Measurements from ENCODE around the gene CCR6. TPM values are rescaled to one million over a fixed set of nuclear protein-coding genes. Genes with fewer than 3 reads are reported as not detected.

The CCR6 gene
- total and polyA plus RNA-seq, 2 donors (not counting 1 experiment from before 2014, with no cell fraction given): not detected

DNA sequence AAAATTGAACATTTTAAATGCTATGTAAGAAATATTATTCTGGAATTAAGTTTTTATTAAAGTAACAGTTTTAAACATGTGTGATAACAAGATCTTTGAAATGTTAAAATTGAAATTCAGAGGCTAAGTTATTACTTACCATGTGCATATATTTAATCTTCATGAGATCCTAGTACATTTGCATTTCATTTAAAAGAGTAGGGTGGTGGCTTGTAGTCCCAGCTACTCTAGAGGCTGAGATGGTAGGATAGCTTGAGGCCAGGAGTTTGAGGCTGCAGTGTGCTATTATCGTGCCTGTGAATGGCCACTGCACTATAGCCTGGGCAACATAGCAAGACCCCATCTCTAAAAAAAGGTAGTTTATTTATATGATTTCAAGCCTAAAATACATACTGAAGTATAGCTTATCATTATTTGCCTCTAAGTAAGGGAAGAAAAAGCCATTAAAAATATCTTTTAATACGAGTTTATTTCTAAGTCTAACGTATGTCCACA, 3.0 kb downstream of the CCR6 start:
- Histone ChIP-seq H3K4me3 (replicated peaks in 1 of 4; ENCODE audit: control extremely low read depth in 1 of 4, insufficient read depth in 1 of 4, low read depth in 3 of 4, low read length in 4 of 4) (no peak overlapping the region), H3K36me3 (ENCODE audit: control insufficient read depth, insufficient read depth, low read length) (no peaks in the 10 kb centered on the region), H3K27ac (ENCODE audit: insufficient read depth, low read length) (no peak overlapping the region), H3K27me3 (ENCODE audit: control insufficient read depth, insufficient read depth, low read length) (no peaks in the 10 kb centered on the region), H2AFZ (ENCODE audit: low read length) (no peak overlapping the region), H3K9ac (ENCODE audit: insufficient read depth, low read length) (no peak overlapping the region), H3K9me3 (ENCODE audit: control insufficient read depth, insufficient read depth, low read depth, low read length) (no peaks in the 10 kb centered on the region), H4K20me1 (ENCODE audit: control insufficient read depth, extremely low read depth, insufficient read depth, low read length) (no peaks in the 10 kb centered on the region), H3K4me1 (ENCODE audit: control insufficient read depth, extremely low read depth, insufficient read depth, low read length) (no peaks in the 10 kb centered on the region), H3K79me2 (ENCODE audit: control insufficient read depth, insufficient read depth, low read length) (no peaks in the 10 kb centered on the region), H3K4me2 (ENCODE audit: extremely low read depth, insufficient read depth, low read length) (no peak overlapping the region)
- no peak for DNase-seq (ENCODE audit: low read depth in 2 of 2)
- no peak for TF ChIP-seq EZH2 (IDR thresholded peaks at IDR 0.05; ENCODE audit: low read length, missing control alignments)
- TF ChIP-seq, protein P1, sequence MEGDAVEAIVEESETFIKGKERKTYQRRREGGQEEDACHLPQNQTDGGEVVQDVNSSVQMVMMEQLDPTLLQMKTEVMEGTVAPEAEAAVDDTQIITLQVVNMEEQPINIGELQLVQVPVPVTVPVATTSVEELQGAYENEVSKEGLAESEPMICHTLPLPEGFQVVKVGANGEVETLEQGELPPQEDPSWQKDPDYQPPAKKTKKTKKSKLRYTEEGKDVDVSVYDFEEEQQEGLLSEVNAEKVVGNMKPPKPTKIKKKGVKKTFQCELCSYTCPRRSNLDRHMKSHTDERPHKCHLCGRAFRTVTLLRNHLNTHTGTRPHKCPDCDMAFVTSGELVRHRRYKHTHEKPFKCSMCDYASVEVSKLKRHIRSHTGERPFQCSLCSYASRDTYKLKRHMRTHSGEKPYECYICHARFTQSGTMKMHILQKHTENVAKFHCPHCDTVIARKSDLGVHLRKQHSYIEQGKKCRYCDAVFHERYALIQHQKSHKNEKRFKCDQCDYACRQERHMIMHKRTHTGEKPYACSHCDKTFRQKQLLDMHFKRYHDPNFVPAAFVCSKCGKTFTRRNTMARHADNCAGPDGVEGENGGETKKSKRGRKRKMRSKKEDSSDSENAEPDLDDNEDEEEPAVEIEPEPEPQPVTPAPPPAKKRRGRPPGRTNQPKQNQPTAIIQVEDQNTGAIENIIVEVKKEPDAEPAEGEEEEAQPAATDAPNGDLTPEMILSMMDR (conservative IDR thresholded peaks at IDR 0.05 in 1 of 2, IDR thresholded peaks at IDR 0.05 in 1 of 2; ENCODE audit: low read depth in 1 of 2, low read length in 2 of 2): no peak

DNA sequence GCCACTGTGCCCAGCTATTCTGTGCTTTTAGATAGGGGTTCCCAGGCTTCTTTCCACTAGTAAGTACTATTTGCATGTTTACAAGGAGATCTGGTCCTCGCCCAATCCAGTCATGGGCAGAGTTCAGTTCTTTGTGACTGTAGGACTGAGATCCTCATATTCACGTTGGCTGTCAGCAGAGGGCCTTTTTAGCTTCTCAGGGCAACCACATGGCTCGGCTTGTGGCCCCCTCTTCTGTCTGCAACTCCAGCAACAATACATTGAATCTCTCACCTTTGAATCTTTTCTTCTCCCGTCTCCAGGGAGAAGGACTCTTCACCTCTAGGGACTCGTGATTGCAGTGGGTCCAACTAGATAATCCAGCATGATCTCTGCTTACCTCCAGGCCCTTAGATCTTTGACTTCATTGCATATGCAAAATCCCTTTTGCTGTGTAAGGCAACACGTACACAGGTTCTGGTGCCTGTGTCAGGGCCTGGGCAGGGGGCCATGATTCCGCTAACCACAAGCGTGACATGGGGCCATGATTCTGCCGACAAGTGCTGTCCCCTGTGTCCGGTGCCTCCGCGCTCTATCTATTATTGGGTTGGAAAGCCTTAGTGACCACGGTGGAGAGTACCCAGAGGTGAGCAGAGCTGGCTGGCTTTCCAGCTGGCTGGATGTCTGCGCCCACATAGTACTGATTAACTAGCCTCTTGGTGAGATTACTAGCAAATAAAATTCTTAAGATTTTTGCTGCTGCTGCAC, 5.1 kb downstream of the CCR6 start:
- H2AFZ ChIP-seq (ENCODE audit: low read length): no peak overlapping the region
- H3K27me3 ChIP-seq (ENCODE audit: control insufficient read depth, insufficient read depth, low read length): no peaks in the 10 kb centered on the region
- no peak overlapping the region for H3K4me3 ChIP-seq (replicated peaks in 1 of 4; ENCODE audit: control extremely low read depth in 1 of 4, insufficient read depth in 1 of 4, low read depth in 3 of 4, low read length in 4 of 4)
- H3K9me3 ChIP-seq (ENCODE audit: control insufficient read depth, insufficient read depth, low read depth, low read length): no peaks in the 10 kb centered on the region
- H4K20me1 ChIP-seq (ENCODE audit: control insufficient read depth, extremely low read depth, insufficient read depth, low read length): no peaks in the 10 kb centered on the region
- H3K27ac ChIP-seq (ENCODE audit: insufficient read depth, low read length): no peak overlapping the region
- H3K36me3 ChIP-seq (ENCODE audit: control insufficient read depth, insufficient read depth, low read length): no peaks in the 10 kb centered on the region
- DNase-seq (ENCODE audit: low read depth in 2 of 2): no peak
- no peak overlapping the region for H3K9ac ChIP-seq (ENCODE audit: insufficient read depth, low read length)
- TF ChIP-seq EZH2 (IDR thresholded peaks at IDR 0.05; ENCODE audit: low read length, missing control alignments): no peak
- TF ChIP-seq, protein P1 (conservative IDR thresholded peaks at IDR 0.05 in 1 of 2, IDR thresholded peaks at IDR 0.05 in 1 of 2; ENCODE audit: low read depth in 1 of 2, low read length in 2 of 2): no peak
- no peaks in the 10 kb centered on the region for H3K79me2 ChIP-seq (ENCODE audit: control insufficient read depth, insufficient read depth, low read length)
- H3K4me2 ChIP-seq (ENCODE audit: extremely low read depth, insufficient read depth, low read length): no peak overlapping the region
- H3K4me1 ChIP-seq (ENCODE audit: control insufficient read depth, extremely low read depth, insufficient read depth, low read length): no peaks in the 10 kb centered on the region

DNA sequence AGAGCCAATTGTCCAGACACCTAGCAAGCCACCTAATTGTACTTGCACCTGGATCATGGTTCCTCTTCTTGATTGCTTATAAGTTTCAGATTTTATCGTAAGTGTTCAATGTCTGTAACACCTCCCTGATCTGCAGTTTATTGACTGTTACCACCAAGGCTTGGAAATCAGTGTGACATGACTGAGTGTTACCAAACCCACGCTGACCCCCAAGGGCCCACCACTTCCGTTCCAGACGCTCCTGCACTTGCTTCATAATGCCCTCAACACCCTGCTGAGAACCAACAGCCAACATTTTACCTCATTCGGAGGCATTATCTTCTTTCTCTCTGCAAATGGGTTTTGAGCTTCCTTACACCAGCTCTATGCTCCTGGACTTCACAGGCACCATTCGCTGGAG, 6.3 kb downstream of the CCR6 start:
- DNase-seq (ENCODE audit: low read depth in 2 of 2): no peak
- Histone ChIP-seq H3K79me2 (ENCODE audit: control insufficient read depth, insufficient read depth, low read length) (no peaks in the 10 kb centered on the region), H3K4me1 (ENCODE audit: control insufficient read depth, extremely low read depth, insufficient read depth, low read length) (no peaks in the 10 kb centered on the region), H3K9me3 (ENCODE audit: control insufficient read depth, insufficient read depth, low read depth, low read length) (no peaks in the 10 kb centered on the region), H2AFZ (ENCODE audit: low read length) (no peak overlapping the region), H3K4me2 (ENCODE audit: extremely low read depth, insufficient read depth, low read length) (no peak overlapping the region), H3K36me3 (ENCODE audit: control insufficient read depth, insufficient read depth, low read length) (no peaks in the 10 kb centered on the region), H3K27me3 (ENCODE audit: control insufficient read depth, insufficient read depth, low read length) (no peaks in the 10 kb centered on the region), H4K20me1 (ENCODE audit: control insufficient read depth, extremely low read depth, insufficient read depth, low read length) (no peaks in the 10 kb centered on the region), H3K27ac (ENCODE audit: insufficient read depth, low read length) (no peak overlapping the region), H3K4me3 (replicated peaks in 1 of 4; ENCODE audit: control extremely low read depth in 1 of 4, insufficient read depth in 1 of 4, low read depth in 3 of 4, low read length in 4 of 4) (no peak overlapping the region), H3K9ac (ENCODE audit: insufficient read depth, low read length) (no peak overlapping the region)
- no peak for TF ChIP-seq EZH2 (IDR thresholded peaks at IDR 0.05; ENCODE audit: low read length, missing control alignments)
- TF ChIP-seq, protein P1 (conservative IDR thresholded peaks at IDR 0.05 in 1 of 2, IDR thresholded peaks at IDR 0.05 in 1 of 2; ENCODE audit: low read depth in 1 of 2, low read length in 2 of 2): no peak
